K562 (cell line): Measurements from ENCODE around the gene ATP2B1. TPM values are rescaled to one million over a fixed set of nuclear protein-coding genes. Genes with fewer than 3 reads are reported as not detected.
A peak's percentile ranks its signal among the peaks of the same experiment; 100 is the strongest.

Experiments used
- BRF1 ChIP-seq: IDR thresholded peaks from 3 replicates; pipeline ENCODE4 v1.6.1; 2011; ENCODE audit warnings: borderline replicate concordance, mild to moderate bottlenecking; ENCODE audit not compliant: insufficient read length; ENCODE audit errors: extremely low read depth
- IFI16 ChIP-seq: fragments of 250-450 bp; sonication (Bioruptor Pico); IDR thresholded peaks from 2 replicates; pipeline ENCODE4 v2.1.2; 2022; ENCODE audit warnings: mild to moderate bottlenecking, inconsistent platforms
- KLF6 ChIP-seq: fragments of 250-450 bp; sonication (Bioruptor Pico); IDR thresholded peaks from 2 replicates; pipeline ENCODE4 v1.4.0; 2020; ENCODE audit warnings: mild to moderate bottlenecking, moderate library complexity, borderline replicate concordance
- NELFE ChIP-seq: IDR thresholded peaks from 2 replicates; pipeline ENCODE4 v1.6.1; 2011; ENCODE audit warnings: mild to moderate bottlenecking; ENCODE audit not compliant: insufficient read depth, insufficient read length
- POLR2B ChIP-seq: fragments of 450-650 bp; IDR thresholded peaks from 2 replicates; pipeline ENCODE4 v1.6.1; 2018; ENCODE audit warnings: low read depth; ENCODE audit not compliant: partially characterized antibody
- RBM22 ChIP-seq: fragments of 200-400 bp; formaldehyde crosslinking; IDR thresholded peaks from 2 replicates; pipeline ENCODE4 v1.6.1; 2018; ENCODE audit warnings: low read length, low read depth; ENCODE audit not compliant: poor library complexity, severe bottlenecking
- SRSF1 ChIP-seq: fragments of 200-400 bp; formaldehyde crosslinking; IDR thresholded peaks from 2 replicates; pipeline ENCODE4 v1.6.1; 2017; ENCODE audit warnings: mild to moderate bottlenecking, low read depth, low read length, moderate library complexity
- TBL1XR1 ChIP-seq, 2 experiments: IDR thresholded peaks; 2 replicates each; pipeline ENCODE4 v1.6.1; 2012; ENCODE audit warnings: improper control_type of control experiment in 2 of 2, low read length in 2 of 2, mild to moderate bottlenecking in 1 of 2
- ZNF311 ChIP-seq: fragments of 250-450 bp; sonication (Bioruptor Pico); IDR thresholded peaks from 2 replicates; pipeline ENCODE4 v1.4.0; 2020; ENCODE audit warnings: mild to moderate bottlenecking, moderate library complexity
- polyA plus RNA-seq, 8 experiments: library from polyadenylated mRNA; depleted of rRNA in 4 of 8; stranded (reverse) in 5 of 8; unstranded in 3 of 8; fragments of >200 nt; fragmentation: Nextera tagmentation in 2 of 8; fragmentation: Illumina TruSeq in 1 of 8; extraction: Ambion mirVana in 2 of 8; extraction: Trizol in 1 of 8; gene quantifications; 2 replicates each; pipeline versions ENCODE4 v1.2.1 to v1.2.3, GENCODE V29; 2011 to 2014; ENCODE audit warnings: inconsistent platforms in 1 of 8, missing spikeins in 1 of 8
- total RNA-seq, 7 experiments: library from RNA; depleted of rRNA in 6 of 7; stranded (reverse); fragments of >200 nt in 6 of 7; fragmentation: Illumina TruSeq in 2 of 7; extraction: Trizol in 2 of 7; gene quantifications; 2 replicates each; pipeline versions ENCODE4 v1.2.1 to v1.2.3, GENCODE V29; 2011 to 2021; ENCODE audit warnings: low replicate concordance in 1 of 7
- TF ChIP-seq, protein P1 (sequence below): sonication (generic); formaldehyde crosslinking; IDR thresholded peaks from 2 replicates; pipeline ENCODE4 v1.8.0; 2022; ENCODE audit warnings: missing genetic modification reagents, mild to moderate bottlenecking, borderline replicate concordance
- TF ChIP-seq, protein P2 (sequence below): fragments of 250-450 bp; sonication (Bioruptor Pico); IDR thresholded peaks from 2 replicates; pipeline ENCODE4 v1.5.0; 2020; ENCODE audit warnings: mild to moderate bottlenecking, borderline replicate concordance
- TF ChIP-seq, protein P3 (sequence below): fragments of 200-800 bp; sonication (Bioruptor generic); IDR thresholded peaks from 2 replicates; pipeline ENCODE4 v1.6.1; 2017; ENCODE audit warnings: missing genetic modification characterization, missing compliant biosample characterization
- TF ChIP-seq, protein P4 (sequence below): IDR thresholded peaks from 2 replicates; pipeline ENCODE4 v1.6.1; 2011; ENCODE audit warnings: borderline replicate concordance, low read depth, mild to moderate bottlenecking, moderate library complexity, low read length; ENCODE audit not compliant: insufficient read depth, poor library complexity, severe bottlenecking
- TF ChIP-seq, protein P5 (sequence below): fragments of 250-450 bp; sonication (Bioruptor Pico); IDR thresholded peaks from 2 replicates; pipeline ENCODE4 v1.4.0; 2020; ENCODE audit warnings: borderline replicate concordance
- TF ChIP-seq, protein P6 (sequence below): fragments of 250-450 bp; sonication (Bioruptor Pico); IDR thresholded peaks from 2 replicates; pipeline ENCODE4 v1.8.0; 2022; ENCODE audit warnings: moderate library complexity, mild to moderate bottlenecking, inconsistent platforms

The ATP2B1 gene
- total and polyA plus RNA-seq, 9 of the 15 experiments (the other 6 are each of a cell fraction or from before 2014, with no cell fraction given): 8.6 to 39.0 (median 27.8) TPM

DNA sequence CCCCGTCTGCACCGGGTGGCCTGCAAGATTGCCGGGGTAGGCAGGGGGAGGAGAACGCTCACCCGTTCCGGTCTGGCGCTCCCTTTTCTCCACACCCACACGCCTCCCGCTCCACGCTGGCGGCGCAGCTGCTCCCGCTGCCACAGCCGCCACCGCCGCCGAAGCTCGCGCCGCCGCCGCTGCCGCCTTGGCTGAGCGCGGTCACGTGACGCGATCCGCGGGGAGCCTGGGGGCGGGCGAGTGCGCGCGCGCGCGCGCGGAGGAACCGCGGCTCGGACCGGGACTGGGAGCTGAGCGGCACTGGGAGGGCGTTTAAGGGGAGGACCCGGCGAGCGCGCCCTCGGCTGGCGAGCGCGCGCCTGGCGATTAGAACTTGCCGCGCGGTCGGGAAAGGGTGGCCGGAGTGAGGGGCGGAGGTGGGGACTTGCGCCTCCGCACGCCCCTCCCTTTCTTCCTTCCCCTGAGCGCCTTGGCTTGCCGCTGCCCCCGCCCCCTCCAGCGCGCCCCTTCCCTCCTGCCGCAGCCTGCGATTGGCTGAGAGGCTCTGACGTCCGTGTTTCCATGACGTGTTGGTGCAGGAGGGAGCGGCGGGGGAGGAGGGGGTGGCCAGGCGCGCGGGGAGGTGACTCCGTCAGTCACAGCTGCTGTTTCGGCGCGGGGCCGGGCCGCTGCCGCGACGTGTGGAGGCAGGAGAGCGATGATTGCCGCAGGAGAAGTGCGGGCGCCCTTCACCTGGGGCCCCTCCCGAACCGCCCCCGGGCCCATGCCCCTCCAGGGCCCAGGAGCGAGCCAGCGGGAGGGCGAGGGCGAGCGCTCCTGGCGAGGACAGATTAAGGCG lies 738 bp upstream of the ATP2B1 start (continued):
- TF ChIP-seq, protein P1, sequence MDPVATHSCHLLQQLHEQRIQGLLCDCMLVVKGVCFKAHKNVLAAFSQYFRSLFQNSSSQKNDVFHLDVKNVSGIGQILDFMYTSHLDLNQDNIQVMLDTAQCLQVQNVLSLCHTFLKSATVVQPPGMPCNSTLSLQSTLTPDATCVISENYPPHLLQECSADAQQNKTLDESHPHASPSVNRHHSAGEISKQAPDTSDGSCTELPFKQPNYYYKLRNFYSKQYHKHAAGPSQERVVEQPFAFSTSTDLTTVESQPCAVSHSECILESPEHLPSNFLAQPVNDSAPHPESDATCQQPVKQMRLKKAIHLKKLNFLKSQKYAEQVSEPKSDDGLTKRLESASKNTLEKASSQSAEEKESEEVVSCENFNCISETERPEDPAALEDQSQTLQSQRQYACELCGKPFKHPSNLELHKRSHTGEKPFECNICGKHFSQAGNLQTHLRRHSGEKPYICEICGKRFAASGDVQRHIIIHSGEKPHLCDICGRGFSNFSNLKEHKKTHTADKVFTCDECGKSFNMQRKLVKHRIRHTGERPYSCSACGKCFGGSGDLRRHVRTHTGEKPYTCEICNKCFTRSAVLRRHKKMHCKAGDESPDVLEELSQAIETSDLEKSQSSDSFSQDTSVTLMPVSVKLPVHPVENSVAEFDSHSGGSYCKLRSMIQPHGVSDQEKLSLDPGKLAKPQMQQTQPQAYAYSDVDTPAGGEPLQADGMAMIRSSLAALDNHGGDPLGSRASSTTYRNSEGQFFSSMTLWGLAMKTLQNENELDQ (CRISPR knock-in tag): no peak
- TF ChIP-seq, protein P2, sequence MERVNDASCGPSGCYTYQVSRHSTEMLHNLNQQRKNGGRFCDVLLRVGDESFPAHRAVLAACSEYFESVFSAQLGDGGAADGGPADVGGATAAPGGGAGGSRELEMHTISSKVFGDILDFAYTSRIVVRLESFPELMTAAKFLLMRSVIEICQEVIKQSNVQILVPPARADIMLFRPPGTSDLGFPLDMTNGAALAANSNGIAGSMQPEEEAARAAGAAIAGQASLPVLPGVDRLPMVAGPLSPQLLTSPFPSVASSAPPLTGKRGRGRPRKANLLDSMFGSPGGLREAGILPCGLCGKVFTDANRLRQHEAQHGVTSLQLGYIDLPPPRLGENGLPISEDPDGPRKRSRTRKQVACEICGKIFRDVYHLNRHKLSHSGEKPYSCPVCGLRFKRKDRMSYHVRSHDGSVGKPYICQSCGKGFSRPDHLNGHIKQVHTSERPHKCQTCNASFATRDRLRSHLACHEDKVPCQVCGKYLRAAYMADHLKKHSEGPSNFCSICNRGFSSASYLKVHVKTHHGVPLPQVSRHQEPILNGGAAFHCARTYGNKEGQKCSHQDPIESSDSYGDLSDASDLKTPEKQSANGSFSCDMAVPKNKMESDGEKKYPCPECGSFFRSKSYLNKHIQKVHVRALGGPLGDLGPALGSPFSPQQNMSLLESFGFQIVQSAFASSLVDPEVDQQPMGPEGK (CRISPR knock-in tag): peak; percentile 74; the same call in 1 of the 2 replicates
- no peak for TF ChIP-seq ZNF311 (CRISPR knock-in tag)
- peak; percentile 84 for TF ChIP-seq POLR2B
- no peak for TF ChIP-seq IFI16 (CRISPR knock-in tag)
- no peak for TF ChIP-seq NELFE
- TF ChIP-seq KLF6 (CRISPR knock-in tag): no peak
- TF ChIP-seq, protein P3, sequence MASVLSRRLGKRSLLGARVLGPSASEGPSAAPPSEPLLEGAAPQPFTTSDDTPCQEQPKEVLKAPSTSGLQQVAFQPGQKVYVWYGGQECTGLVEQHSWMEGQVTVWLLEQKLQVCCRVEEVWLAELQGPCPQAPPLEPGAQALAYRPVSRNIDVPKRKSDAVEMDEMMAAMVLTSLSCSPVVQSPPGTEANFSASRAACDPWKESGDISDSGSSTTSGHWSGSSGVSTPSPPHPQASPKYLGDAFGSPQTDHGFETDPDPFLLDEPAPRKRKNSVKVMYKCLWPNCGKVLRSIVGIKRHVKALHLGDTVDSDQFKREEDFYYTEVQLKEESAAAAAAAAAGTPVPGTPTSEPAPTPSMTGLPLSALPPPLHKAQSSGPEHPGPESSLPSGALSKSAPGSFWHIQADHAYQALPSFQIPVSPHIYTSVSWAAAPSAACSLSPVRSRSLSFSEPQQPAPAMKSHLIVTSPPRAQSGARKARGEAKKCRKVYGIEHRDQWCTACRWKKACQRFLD (CRISPR knock-in tag): peak; percentile 85; the same call in 1 of the 2 replicates
- TF ChIP-seq, protein P4, sequence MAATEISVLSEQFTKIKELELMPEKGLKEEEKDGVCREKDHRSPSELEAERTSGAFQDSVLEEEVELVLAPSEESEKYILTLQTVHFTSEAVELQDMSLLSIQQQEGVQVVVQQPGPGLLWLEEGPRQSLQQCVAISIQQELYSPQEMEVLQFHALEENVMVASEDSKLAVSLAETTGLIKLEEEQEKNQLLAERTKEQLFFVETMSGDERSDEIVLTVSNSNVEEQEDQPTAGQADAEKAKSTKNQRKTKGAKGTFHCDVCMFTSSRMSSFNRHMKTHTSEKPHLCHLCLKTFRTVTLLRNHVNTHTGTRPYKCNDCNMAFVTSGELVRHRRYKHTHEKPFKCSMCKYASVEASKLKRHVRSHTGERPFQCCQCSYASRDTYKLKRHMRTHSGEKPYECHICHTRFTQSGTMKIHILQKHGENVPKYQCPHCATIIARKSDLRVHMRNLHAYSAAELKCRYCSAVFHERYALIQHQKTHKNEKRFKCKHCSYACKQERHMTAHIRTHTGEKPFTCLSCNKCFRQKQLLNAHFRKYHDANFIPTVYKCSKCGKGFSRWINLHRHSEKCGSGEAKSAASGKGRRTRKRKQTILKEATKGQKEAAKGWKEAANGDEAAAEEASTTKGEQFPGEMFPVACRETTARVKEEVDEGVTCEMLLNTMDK: no peak
- TF ChIP-seq RBM22: no peak
- TF ChIP-seq, protein P5, sequence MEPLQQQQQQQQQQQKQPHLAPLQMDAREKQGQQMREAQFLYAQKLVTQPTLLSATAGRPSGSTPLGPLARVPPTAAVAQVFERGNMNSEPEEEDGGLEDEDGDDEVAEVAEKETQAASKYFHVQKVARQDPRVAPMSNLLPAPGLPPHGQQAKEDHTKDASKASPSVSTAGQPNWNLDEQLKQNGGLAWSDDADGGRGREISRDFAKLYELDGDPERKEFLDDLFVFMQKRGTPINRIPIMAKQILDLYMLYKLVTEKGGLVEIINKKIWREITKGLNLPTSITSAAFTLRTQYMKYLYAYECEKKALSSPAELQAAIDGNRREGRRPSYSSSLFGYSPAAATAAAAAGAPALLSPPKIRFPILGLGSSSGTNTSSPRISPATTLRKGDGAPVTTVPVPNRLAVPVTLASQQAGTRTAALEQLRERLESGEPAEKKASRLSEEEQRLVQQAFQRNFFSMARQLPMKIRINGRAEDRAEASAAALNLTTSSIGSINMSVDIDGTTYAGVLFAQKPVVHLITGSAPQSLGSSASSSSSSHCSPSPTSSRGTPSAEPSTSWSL: no peak
- TF ChIP-seq BRF1: no peak
- TF ChIP-seq SRSF1: no peak
- TF ChIP-seq, protein P6, sequence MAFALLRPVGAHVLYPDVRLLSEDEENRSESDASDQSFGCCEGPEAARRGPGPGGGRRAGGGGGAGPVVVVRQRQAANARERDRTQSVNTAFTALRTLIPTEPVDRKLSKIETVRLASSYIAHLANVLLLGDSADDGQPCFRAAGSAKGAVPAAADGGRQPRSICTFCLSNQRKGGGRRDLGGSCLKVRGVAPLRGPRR: no peak
- no peak for TF ChIP-seq TBL1XR1 (IDR thresholded peaks at IDR 0.05; ENCODE audit: low read length in 2 of 2)
